Measurements from ENCODE around the gene TMPRSS5. TPM values are rescaled to one million over a fixed set of nuclear protein-coding genes. Genes with fewer than 3 reads are reported as not detected.

TMPRSS5 gene
- total RNA-seq, 1 experiment from 2014 or later: 1.5 TPM

- Histone ChIP-seq H3K36me3 (ENCODE audit: insufficient read depth, low read length, poor library complexity, severe bottlenecking) (no peaks in the 10 kb centered on the region), H3K27ac (ENCODE audit: low read depth, low read length, poor library complexity, severe bottlenecking) (no peak overlapping the region), H3K4me1 (ENCODE audit: insufficient read depth, low read length, poor library complexity, severe bottlenecking) (no peaks in the 10 kb centered on the region), H3K4me3 (ENCODE audit: low read depth, low read length, poor library complexity, severe bottlenecking) (no peak overlapping the region), H3K9me3 (ENCODE audit: low read depth, low read length, poor library complexity, severe bottlenecking) (no peaks in the 10 kb centered on the region), H3K27me3 (replicated peaks; ENCODE audit: insufficient read depth, low read depth, low read length, poor library complexity) (no peaks in the 10 kb centered on the region)
- ChIA-PET POLR2A (ENCODE audit: low non-redundant PET) (no interaction called here), CTCF (no interaction called here)
- no TSS peak for BruUV-seq (replicated peaks)
- no peak for DNase-seq (ENCODE audit: low spot score)
- TF ChIP-seq CTCF (conservative IDR thresholded peaks at IDR 0.05; ENCODE audit: low read depth, low read length) (no peak), EZH2 (IDR thresholded peaks at IDR 0.05; ENCODE audit: borderline replicate concordance, low read depth, low read length, poor library complexity, severe bottlenecking) (no peak)
- intact Hi-C loops (cut with micrococcal nuclease; ENCODE audit: unreplicated experiment): no loop called here
Measured at GRCh38 chr11:113693030-113693429, 13.1 kb downstream of the TMPRSS5 start.

- TF ChIP-seq CTCF (conservative IDR thresholded peaks at IDR 0.05; ENCODE audit: low read depth, low read length) (peak; percentile 90), EZH2 (IDR thresholded peaks at IDR 0.05; ENCODE audit: borderline replicate concordance, low read depth, low read length, poor library complexity, severe bottlenecking) (no peak)
- intact Hi-C loops (cut with micrococcal nuclease; ENCODE audit: unreplicated experiment): no loop called here
- CTCF ChIA-PET: no interaction called here
- no peak overlapping the region for H3K27ac ChIP-seq (ENCODE audit: low read depth, low read length, poor library complexity, severe bottlenecking)
- DNase-seq (ENCODE audit: low spot score): peak; percentile 23
- H3K4me1 ChIP-seq (ENCODE audit: insufficient read depth, low read length, poor library complexity, severe bottlenecking): no peaks in the 10 kb centered on the region
- H3K27me3 ChIP-seq (replicated peaks; ENCODE audit: insufficient read depth, low read depth, low read length, poor library complexity): no peaks in the 10 kb centered on the region
- no peak overlapping the region for H3K4me3 ChIP-seq (ENCODE audit: low read depth, low read length, poor library complexity, severe bottlenecking)
- no peaks in the 10 kb centered on the region for H3K36me3 ChIP-seq (ENCODE audit: insufficient read depth, low read length, poor library complexity, severe bottlenecking)
- H3K9me3 ChIP-seq (ENCODE audit: low read depth, low read length, poor library complexity, severe bottlenecking): no peaks in the 10 kb centered on the region
- POLR2A ChIA-PET (ENCODE audit: low non-redundant PET): no interaction called here
- BruUV-seq (replicated peaks): no TSS peak
Measured at GRCh38 chr11:113690619-113691569, 15.2 kb downstream of the TMPRSS5 start.

DNA sequence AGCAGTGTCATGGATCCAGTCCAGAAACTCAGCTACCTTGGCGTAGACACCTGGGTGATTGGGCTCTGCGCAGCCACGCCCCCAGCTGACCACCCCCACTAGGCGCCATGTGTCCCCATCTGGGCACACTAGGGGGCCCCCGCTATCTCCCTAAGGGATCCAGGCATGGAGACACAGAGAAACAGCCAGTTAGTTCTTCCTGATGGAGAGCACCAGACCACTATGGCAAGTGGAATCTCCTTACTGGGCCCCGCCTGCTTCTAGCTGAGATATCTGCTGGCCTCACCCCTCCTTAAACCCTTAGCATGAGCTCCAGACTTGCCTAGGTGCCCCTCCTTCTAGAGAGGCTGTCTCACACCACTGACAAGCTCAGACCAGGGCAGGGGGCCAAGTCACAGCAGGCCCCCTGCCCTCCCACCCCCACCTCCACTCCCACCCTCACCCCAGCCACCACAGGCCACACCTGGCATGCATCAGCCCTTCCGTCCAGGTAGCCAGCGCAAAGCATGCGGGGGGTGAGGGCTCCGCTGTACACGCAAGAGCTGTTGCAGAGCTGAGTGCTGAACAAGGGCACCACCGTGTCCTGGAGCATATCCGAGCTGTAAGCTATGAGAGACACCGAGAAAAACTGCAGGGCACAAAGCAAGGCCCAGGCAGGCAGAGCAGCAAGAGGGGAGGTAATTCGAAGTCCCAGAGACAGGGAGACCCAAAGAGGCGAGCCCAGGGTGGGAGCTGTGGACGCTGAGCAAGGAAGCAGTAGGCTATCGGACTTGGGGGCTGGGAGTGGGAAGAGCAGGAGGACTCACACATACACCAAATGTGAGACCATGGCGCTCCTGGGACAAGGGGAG lies 16.1 kb downstream of the TMPRSS5 start:
- no peaks in the 10 kb centered on the region for H3K9me3 ChIP-seq (ENCODE audit: low read depth, low read length, poor library complexity, severe bottlenecking)
- no peaks in the 10 kb centered on the region for H3K36me3 ChIP-seq (ENCODE audit: insufficient read depth, low read length, poor library complexity, severe bottlenecking)
- no TSS peak for BruUV-seq (replicated peaks)
- H3K4me3 ChIP-seq (ENCODE audit: low read depth, low read length, poor library complexity, severe bottlenecking): no peak overlapping the region
- no peaks in the 10 kb centered on the region for H3K4me1 ChIP-seq (ENCODE audit: insufficient read depth, low read length, poor library complexity, severe bottlenecking)
- no peak for DNase-seq (ENCODE audit: low spot score)
- H3K27ac ChIP-seq (ENCODE audit: low read depth, low read length, poor library complexity, severe bottlenecking): no peak overlapping the region
- POLR2A ChIA-PET (ENCODE audit: low non-redundant PET): no interaction called here
- CTCF ChIA-PET: no interaction called here
- no peaks in the 10 kb centered on the region for H3K27me3 ChIP-seq (replicated peaks; ENCODE audit: insufficient read depth, low read depth, low read length, poor library complexity)
- intact Hi-C loops (cut with micrococcal nuclease; ENCODE audit: unreplicated experiment): no loop called here
- no peak for TF ChIP-seq CTCF (conservative IDR thresholded peaks at IDR 0.05; ENCODE audit: low read depth, low read length)
- no peak for TF ChIP-seq EZH2 (IDR thresholded peaks at IDR 0.05; ENCODE audit: borderline replicate concordance, low read depth, low read length, poor library complexity, severe bottlenecking)

All from A673 (cell line).